NCI-H2196 treated with DMSO at 0.1 percent for 48 hours (cell line): Measurements from ENCODE around the gene PPP1R2B.

ENCODE experiments used
- DNase-seq: peaks from one replicate; lab custom pipeline; 2025; ENCODE audit not compliant: unreplicated experiment; lab: John Stamatoyannopoulos, UW

PPP1R2B gene

DNA sequence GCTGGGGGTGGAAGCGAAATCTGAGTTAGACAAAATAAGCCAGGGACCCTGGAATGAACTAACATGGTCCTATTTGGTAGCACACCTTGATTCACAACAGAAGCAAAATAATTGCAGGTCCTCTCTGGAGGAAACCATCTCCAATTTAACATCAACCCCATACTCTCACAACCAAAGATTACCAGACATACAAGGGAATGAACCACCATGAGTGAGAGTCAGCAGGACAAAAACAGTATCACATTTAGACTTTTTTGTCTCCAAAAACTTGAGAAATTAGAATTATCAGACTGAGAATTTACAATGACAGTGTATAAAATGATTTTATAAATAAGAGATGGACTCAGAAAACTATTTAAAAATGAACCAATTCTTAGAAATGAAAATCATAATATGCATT lies 21.1 kb downstream of the PPP1R2B start:
- DNase-seq, result no peak

GRCh38 chr5:156879665-156880285 lies 29.7 kb downstream of the PPP1R2B start:
- peak; percentile 89 for DNase-seq

- DNase-seq, result no peak
Observed at GRCh38 chr5:156883316-156883875, 33.3 kb downstream of the PPP1R2B start.

GRCh38 chr5:156888520-156888919 lies 38.4 kb downstream of the PPP1R2B start:
- DNase-seq, result no peak

DNA sequence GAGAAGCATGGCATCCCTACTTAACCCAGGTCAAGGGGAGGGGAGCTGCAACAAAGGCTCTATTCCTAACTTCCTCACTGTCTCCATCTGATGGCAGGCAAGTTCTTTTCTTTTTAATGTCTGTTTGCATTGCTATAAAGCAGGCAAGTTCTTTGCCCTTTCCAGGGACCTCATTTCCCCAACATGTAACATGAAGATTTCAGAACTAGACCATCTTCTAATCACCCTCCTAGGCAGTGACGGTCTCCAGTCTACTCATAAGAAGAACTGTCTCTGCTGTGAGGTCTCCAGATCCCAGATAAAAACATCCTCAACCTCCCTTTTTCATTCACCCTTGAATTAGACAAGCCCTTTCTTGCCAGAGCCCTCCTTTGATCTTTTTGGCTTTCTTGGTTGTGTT lies 42.1 kb downstream of the PPP1R2B start:
- no peak for DNase-seq

- no peak for DNase-seq
Observed at GRCh38 chr5:156892864-156893263, 42.8 kb downstream of the PPP1R2B start.

DNA sequence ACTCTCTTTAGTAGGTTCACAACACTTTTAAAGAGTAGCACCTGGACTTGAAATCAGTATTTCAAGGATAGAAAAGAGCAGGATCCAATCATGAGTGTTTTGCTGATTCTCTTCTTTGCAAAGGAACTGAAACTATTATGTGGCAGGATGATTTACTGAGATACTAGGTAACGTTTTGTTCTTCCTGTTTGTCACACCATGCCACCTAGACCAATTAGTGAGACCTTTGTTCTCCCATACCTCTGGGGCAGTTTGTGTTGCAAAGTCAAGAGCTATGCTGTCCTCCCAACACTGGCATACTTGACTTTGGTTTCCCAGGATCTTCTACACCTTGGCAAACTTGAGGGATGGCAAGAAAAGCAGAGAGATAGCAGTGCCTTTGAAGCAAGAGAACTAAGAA lies 43.4 kb downstream of the PPP1R2B start:
- DNase-seq, result no peak

DNA sequence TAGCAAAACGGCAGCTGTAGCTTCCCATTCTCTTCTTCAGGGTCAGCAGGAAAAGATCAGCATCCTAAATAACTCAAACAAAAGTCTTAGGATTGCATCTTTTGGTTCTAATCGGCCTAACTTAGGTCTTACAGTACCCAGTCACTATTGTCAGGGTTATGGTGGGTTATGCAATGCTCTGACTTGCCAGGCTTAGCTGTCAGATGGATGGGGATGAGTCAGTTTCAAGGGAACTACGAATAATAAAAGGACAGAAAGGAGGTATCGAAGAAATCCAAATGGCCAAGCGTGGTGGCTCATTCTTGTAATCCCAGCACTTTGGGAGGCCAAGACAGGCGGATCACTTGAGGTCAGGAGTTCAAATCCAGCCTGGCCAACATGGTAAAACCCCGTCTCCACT lies 46.5 kb downstream of the PPP1R2B start:
- DNase-seq, result no peak
